ENCODE measurements around the gene PXN.

PXN gene

GRCh38 chr12:120172053-120172452 lies 93.5 kb downstream of the PXN start:
- no peak for DNase-seq (ENCODE audit: low read depth, low spot score)

GRCh38 chr12:120170631-120171030 lies 94.9 kb downstream of the PXN start:
- DNase-seq (ENCODE audit: low read depth, low spot score): no peak

- DNase-seq (ENCODE audit: low read depth, low spot score): no peak
Observed at GRCh38 chr12:120169946-120170345, 95.6 kb downstream of the PXN start.

- DNase-seq (ENCODE audit: low read depth, low spot score): no peak
Observed at GRCh38 chr12:120168337-120168736, 97.2 kb downstream of the PXN start.

GRCh38 chr12:120167529-120168095 lies 97.9 kb downstream of the PXN start:
- DNase-seq (ENCODE audit: low read depth, low spot score): no peak

GRCh38 chr12:120164293-120164692 lies 101.2 kb downstream of the PXN start:
- DNase-seq (ENCODE audit: low read depth, low spot score): no peak

- no peak for DNase-seq (ENCODE audit: low read depth, low spot score)
Observed at GRCh38 chr12:120162763-120163162, 102.8 kb downstream of the PXN start.

GRCh38 chr12:120161852-120162251 lies 103.7 kb downstream of the PXN start:
- no peak for DNase-seq (ENCODE audit: low read depth, low spot score)
